ENCODE data around the gene CSF2. TPM values are rescaled to one million over a fixed set of nuclear protein-coding genes. Genes with fewer than 3 reads are reported as not detected.

The CSF2 gene
- not detected for polyA plus RNA-seq (ENCODE audit: insufficient read length in 12 of 12)
- long read RNA-seq, donor 1 = 0 reads
- long read RNA-seq, donor 2 = 0 reads
- long read RNA-seq, donor 3 = 0 reads
- long read RNA-seq, donor 4 = 0 reads
- long read RNA-seq, donor 5 = 0 reads
- long read RNA-seq, donor 6 = 0 reads
- long read RNA-seq, donor 7 = 0 reads
- long read RNA-seq, donor 8 = 0 reads
- long read RNA-seq, donor 9 = 0 reads
- long read RNA-seq, donor 10 = 0 reads
- long read RNA-seq, donor 11 = 0 reads

- DNase-seq = no peak
Observed at GRCh38 chr5:132073231-132074013, at the start of gene CSF2. Gene CSF2, plus strand, starts transcription at chr5:132073789. Its CDS starts 35 bp downstream, at chr5:132073824.

- DNase-seq = no peak
Observed at GRCh38 chr5:132024117-132024435, 49.5 kb upstream of the CSF2 start.

GRCh38 chr5:132024789-132025402 is 48.7 kb upstream of the CSF2 start:
- DNase-seq = no peak

GRCh38 chr5:132025403-132025971 is 48.1 kb upstream of the CSF2 start:
- no peak for DNase-seq

GRCh38 chr5:132026516-132027008 is 47.0 kb upstream of the CSF2 start:
- DNase-seq = no peak

- DNase-seq = no peak
Observed at GRCh38 chr5:132027027-132027426, 46.6 kb upstream of the CSF2 start.

- DNase-seq = no peak
Observed at GRCh38 chr5:132029609-132030330, 43.8 kb upstream of the CSF2 start.

GRCh38 chr5:132030610-132031009 is 43.0 kb upstream of the CSF2 start:
- no peak for DNase-seq

GRCh38 chr5:132032196-132032595 is 41.4 kb upstream of the CSF2 start:
- no peak for DNase-seq

- no peak for DNase-seq
Observed at GRCh38 chr5:132033122-132033521, 40.5 kb upstream of the CSF2 start.

GRCh38 chr5:132037353-132037752 is 36.2 kb upstream of the CSF2 start:
- no peak for DNase-seq

GRCh38 chr5:132044207-132044606 is 29.4 kb upstream of the CSF2 start:
- no peak for DNase-seq

- no peak for DNase-seq
Observed at GRCh38 chr5:132046880-132047299, 26.7 kb upstream of the CSF2 start.

- DNase-seq = no peak
Observed at GRCh38 chr5:132049093-132049492, 24.5 kb upstream of the CSF2 start.

GRCh38 chr5:132049559-132049958 is 24.0 kb upstream of the CSF2 start:
- no peak for DNase-seq

- no peak for DNase-seq
Observed at GRCh38 chr5:132050136-132050535, 23.5 kb upstream of the CSF2 start.

GRCh38 chr5:132050661-132051552 is 22.7 kb upstream of the CSF2 start:
- DNase-seq = no peak

- no peak for DNase-seq
Observed at GRCh38 chr5:132052520-132052919, 21.1 kb upstream of the CSF2 start.

- DNase-seq = no peak
Observed at GRCh38 chr5:132053483-132053882, 20.1 kb upstream of the CSF2 start.

- DNase-seq = no peak
Observed at GRCh38 chr5:132054031-132054696, 19.4 kb upstream of the CSF2 start.
